ENCODE measurements around the gene MPP7.

DNA sequence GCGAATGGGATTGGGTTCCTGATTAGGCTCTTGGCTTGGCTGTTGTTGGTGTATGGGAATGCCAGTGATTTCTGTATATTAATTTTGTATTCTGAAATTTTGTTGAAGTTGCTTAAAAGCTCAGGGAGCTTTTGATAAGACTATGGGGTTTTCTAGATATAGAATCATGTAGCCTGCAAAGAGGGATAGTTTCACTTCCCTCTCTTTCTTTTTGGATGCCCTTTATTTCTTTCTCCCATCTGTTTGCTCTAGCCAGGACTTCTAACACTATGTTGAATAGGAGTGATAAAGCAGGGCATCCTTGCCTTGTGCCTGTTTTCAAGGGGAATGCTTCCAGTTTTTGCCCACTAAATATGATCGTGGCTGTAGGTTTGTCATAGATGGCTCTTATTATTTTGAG, 40.4 kb upstream of the MPP7 start:
- no peak for TF ChIP-seq POLR2A (IDR thresholded peaks at IDR 0.05)
- TF ChIP-seq, protein P1, sequence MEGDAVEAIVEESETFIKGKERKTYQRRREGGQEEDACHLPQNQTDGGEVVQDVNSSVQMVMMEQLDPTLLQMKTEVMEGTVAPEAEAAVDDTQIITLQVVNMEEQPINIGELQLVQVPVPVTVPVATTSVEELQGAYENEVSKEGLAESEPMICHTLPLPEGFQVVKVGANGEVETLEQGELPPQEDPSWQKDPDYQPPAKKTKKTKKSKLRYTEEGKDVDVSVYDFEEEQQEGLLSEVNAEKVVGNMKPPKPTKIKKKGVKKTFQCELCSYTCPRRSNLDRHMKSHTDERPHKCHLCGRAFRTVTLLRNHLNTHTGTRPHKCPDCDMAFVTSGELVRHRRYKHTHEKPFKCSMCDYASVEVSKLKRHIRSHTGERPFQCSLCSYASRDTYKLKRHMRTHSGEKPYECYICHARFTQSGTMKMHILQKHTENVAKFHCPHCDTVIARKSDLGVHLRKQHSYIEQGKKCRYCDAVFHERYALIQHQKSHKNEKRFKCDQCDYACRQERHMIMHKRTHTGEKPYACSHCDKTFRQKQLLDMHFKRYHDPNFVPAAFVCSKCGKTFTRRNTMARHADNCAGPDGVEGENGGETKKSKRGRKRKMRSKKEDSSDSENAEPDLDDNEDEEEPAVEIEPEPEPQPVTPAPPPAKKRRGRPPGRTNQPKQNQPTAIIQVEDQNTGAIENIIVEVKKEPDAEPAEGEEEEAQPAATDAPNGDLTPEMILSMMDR (IDR thresholded peaks at IDR 0.05 in 4 of 5, conservative IDR thresholded peaks at IDR 0.05 in 1 of 5) = no peak

All from gastrocnemius medialis (tissue), 4 donors.